ENCODE data around the gene TIMM50.

The TIMM50 gene

GRCh38 chr19:39539165-39539517 lies 58.5 kb downstream of the TIMM50 start:
- DNase-seq, result peak in 1 of 2 experiments; percentile 45

DNA sequence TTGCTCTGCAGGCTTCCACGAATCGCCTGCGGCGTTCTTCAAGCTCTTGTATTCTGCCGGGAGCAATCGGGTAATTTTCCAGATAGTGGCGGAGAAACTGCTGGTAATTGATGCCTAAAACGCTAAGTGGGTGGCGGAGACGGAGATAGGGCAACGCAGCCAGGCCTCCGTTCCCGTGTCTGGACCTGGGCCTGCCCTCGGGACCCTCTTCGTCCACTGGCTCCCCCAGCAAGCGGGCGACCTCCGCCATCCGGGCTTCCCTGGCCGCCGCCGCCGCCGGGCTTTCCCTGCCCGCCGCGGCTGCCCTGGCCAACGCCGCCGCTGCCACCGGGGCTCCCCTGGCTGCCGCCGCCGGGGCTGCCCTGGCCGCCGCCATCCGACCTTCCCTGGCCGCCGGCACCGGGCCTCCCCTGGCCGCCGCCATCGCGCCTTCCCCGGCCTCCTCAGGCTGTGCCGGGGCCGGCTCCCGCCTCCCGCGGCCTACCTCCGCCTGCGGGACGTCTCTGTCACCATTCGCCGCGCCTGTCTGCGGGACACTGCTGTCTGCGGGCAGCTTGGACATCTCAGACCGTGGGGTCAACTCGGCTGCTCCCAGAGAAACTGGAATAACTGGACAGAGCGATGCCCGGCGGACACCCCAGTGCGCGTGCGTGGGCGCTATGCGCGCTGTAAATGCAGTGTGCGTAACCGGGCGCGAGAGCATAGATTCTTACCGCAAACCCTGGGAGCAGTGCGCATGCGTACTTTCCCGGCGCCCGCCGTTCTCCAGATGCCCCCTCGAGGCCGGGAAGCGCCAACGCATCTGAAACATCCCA lies 59.1 kb downstream of the TIMM50 start, which contains the start of gene EID2:
TSS of gene EID2 (minus strand) at position 644 of the 815 bp plus-strand sequence. CDS start at position 562, 82 bp downstream.
- peak; percentile 95 for DNase-seq

DNA sequence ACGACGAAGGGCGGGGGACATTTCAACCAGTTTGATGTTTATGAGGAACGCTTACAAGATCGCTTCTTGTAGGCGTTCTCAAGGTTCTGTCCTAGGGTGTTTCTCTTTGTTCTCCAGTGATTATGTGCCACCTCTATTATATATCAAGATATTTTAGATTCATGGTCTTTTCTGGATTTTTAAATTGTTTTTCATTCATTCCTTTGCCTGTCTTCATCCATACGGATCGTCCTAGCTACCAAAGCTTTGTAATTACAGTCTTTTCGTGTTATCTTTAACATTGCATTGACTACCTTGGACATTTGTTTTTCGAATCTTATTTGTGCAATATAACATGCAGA lies 59.7 kb downstream of the TIMM50 start:
- DNase-seq, result no peak
